DOHH2 (cell line): ENCODE data around the gene PRKCE.

Source experiments
- H3F3A ChIP-seq: fragments of 200-600 bp; sonication (generic), shearing (Covaris generic); 2 replicates; pipeline ENCODE4 v1.6.0; 2016; ENCODE audit warnings: antibody characterized with exemption, mild to moderate bottlenecking; ENCODE audit not compliant: control insufficient read depth, insufficient read depth
- H3K27ac ChIP-seq: fragments of 200-600 bp; sonication (generic); 2 replicates; pipeline ENCODE4 v1.5.1; 2014; ENCODE audit warnings: low read depth, mild to moderate bottlenecking, low read length, moderate library complexity
- H3K27me3 ChIP-seq: fragments of 200-600 bp; sonication (generic); 2 replicates; pipeline ENCODE4 v1.6.1; 2014; ENCODE audit warnings: mild to moderate bottlenecking, low read length, mixed read lengths; ENCODE audit not compliant: control insufficient read depth
- H3K36me3 ChIP-seq: fragments of 200-600 bp; sonication (generic); 2 replicates; pipeline ENCODE4 v1.6.1; 2014; ENCODE audit warnings: mild to moderate bottlenecking, low read length, moderate library complexity, mixed read lengths; ENCODE audit not compliant: control insufficient read depth
- H3K4me1 ChIP-seq: fragments of 200-600 bp; sonication (generic); 2 replicates; pipeline ENCODE4 v1.6.1; 2014; ENCODE audit warnings: mild to moderate bottlenecking, low read length, mixed read lengths; ENCODE audit not compliant: control insufficient read depth
- H3K4me2 ChIP-seq: fragments of 200-600 bp; sonication (generic); 2 replicates; pipeline ENCODE4 v1.6.0; 2014; ENCODE audit warnings: mild to moderate bottlenecking, low read length, moderate library complexity
- H3K4me3 ChIP-seq: fragments of 200-600 bp; sonication (generic); 2 replicates; pipeline ENCODE4 v1.5.1; 2014; ENCODE audit warnings: mild to moderate bottlenecking, low read length, mixed read lengths
- H3K79me2 ChIP-seq: fragments of 200-600 bp; sonication (generic); 2 replicates; pipeline ENCODE4 v1.6.1; 2014; ENCODE audit warnings: mild to moderate bottlenecking, low read length, mixed read lengths; ENCODE audit not compliant: control insufficient read depth
- H3K9me2 ChIP-seq: fragments of 200-600 bp; sonication (generic); replicated peaks from 2 replicates; pipeline ENCODE4 v1.6.1; 2014; ENCODE audit warnings: mild to moderate bottlenecking, low read length, mixed read lengths; ENCODE audit not compliant: control insufficient read depth
- H3K9me3 ChIP-seq: fragments of 200-600 bp; sonication (generic); 2 replicates; pipeline ENCODE4 v1.6.1; 2014; ENCODE audit warnings: antibody characterized with exemption, low read length, mixed read lengths; ENCODE audit not compliant: control insufficient read depth, insufficient read depth
- H4K20me1 ChIP-seq: fragments of 200-600 bp; sonication (generic); 2 replicates; pipeline ENCODE4 v1.6.0; 2014; ENCODE audit warnings: low read depth, mild to moderate bottlenecking, antibody characterized with exemption, low read length, moderate library complexity; ENCODE audit not compliant: control insufficient read depth, insufficient read depth
- EZH2phosphoT487 ChIP-seq: fragments of 200-600 bp; sonication (generic); IDR thresholded peaks from 2 replicates; pipeline ENCODE4 v1.6.1; 2017; ENCODE audit warnings: borderline replicate concordance, mild to moderate bottlenecking, antibody characterized with exemption, low read length, moderate library complexity, mixed read lengths
- TF ChIP-seq, protein P1 (sequence below): fragments of 200-600 bp; sonication (generic); IDR thresholded peaks from one replicate; pipeline ENCODE4 v1.5.1; 2014; ENCODE audit warnings: antibody characterized with exemption, mild to moderate bottlenecking, low read depth, low read length; ENCODE audit not compliant: poor library complexity, severe bottlenecking

PRKCE gene

DNA sequence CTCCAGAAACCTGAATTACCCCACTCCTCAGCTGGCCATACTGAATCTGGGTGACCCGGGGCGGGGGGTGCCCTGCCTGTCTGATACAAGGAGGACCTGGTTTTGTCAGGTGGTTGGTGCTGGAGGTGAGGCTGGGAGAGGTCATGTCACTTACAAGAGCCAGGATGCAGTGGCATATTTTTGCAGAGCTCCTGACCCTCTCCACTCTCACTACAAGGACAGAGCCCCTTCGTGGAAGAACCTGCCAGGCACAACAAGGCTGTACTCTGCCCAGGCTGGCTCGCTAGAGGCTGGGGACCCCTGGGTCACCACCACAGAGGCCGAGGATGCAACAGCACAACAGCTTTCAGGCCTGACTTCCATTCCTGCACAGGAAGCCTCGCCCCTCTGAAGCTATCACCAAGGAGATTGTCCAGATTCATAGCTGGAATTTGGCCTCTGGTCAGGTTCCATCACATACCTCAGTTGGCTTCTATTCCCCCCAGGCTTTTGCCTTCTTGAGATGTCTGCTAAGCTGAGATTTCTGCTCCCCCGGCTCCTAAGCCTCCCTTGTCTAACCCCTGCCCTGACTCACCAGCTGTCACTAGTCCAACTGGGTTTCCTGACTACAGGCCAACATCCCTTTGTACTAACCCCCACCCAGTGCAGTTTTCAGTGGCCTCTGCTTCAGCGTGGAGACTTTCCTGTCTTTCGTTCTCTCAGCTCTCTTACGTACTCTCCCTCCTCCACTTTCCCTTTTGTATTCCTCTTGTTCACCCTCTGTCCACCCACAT, 513.2 kb downstream of the PRKCE start:
- H3K4me1 ChIP-seq, result no peaks in the 10 kb centered on the region
- H3K27me3 ChIP-seq, result no peaks in the 10 kb centered on the region
- no peaks in the 10 kb centered on the region for H3K36me3 ChIP-seq
- H3K79me2 ChIP-seq, result no peaks in the 10 kb centered on the region
- no peaks in the 10 kb centered on the region for H3F3A ChIP-seq
- H3K4me2 ChIP-seq, result no peak overlapping the region
- no peak overlapping the region for H3K4me3 ChIP-seq
- H3K9me3 ChIP-seq, result no peaks in the 10 kb centered on the region
- no peaks in the 10 kb centered on the region for H4K20me1 ChIP-seq
- H3K9me2 ChIP-seq, result no peaks in the 10 kb centered on the region
- no peak for TF ChIP-seq EZH2phosphoT487
- TF ChIP-seq, protein P1, sequence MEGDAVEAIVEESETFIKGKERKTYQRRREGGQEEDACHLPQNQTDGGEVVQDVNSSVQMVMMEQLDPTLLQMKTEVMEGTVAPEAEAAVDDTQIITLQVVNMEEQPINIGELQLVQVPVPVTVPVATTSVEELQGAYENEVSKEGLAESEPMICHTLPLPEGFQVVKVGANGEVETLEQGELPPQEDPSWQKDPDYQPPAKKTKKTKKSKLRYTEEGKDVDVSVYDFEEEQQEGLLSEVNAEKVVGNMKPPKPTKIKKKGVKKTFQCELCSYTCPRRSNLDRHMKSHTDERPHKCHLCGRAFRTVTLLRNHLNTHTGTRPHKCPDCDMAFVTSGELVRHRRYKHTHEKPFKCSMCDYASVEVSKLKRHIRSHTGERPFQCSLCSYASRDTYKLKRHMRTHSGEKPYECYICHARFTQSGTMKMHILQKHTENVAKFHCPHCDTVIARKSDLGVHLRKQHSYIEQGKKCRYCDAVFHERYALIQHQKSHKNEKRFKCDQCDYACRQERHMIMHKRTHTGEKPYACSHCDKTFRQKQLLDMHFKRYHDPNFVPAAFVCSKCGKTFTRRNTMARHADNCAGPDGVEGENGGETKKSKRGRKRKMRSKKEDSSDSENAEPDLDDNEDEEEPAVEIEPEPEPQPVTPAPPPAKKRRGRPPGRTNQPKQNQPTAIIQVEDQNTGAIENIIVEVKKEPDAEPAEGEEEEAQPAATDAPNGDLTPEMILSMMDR, result no peak
- no peak overlapping the region for H3K27ac ChIP-seq

DNA sequence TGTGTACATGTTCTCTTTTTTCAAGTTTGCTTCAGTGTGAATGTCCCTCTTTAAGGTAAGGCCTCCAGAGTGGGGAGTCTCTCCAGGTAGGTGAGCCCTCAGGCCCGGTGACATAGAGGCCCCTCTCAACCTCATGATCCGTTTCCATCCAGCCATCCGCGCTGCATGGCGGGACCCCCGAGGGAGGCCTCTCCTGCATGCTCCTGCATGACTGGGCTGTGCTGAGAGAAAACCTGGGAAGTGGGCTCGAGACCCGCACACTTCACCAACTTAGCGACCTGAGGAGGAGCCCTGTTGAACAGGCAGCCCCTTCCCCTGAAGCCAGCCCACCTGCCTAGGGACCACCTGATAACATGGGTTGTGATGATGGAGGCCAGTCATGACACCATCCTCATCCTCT, 514.4 kb downstream of the PRKCE start:
- H3K4me2 ChIP-seq, result no peak overlapping the region
- H3K27me3 ChIP-seq, result no peaks in the 10 kb centered on the region
- H4K20me1 ChIP-seq, result no peaks in the 10 kb centered on the region
- H3K4me1 ChIP-seq, result no peaks in the 10 kb centered on the region
- H3K27ac ChIP-seq, result no peak overlapping the region
- no peak overlapping the region for H3K4me3 ChIP-seq
- no peaks in the 10 kb centered on the region for H3K9me2 ChIP-seq
- TF ChIP-seq, protein P1, result no peak
- TF ChIP-seq EZH2phosphoT487, result no peak
- no peaks in the 10 kb centered on the region for H3K79me2 ChIP-seq
- no peaks in the 10 kb centered on the region for H3F3A ChIP-seq
- no peaks in the 10 kb centered on the region for H3K9me3 ChIP-seq
- no peaks in the 10 kb centered on the region for H3K36me3 ChIP-seq

DNA sequence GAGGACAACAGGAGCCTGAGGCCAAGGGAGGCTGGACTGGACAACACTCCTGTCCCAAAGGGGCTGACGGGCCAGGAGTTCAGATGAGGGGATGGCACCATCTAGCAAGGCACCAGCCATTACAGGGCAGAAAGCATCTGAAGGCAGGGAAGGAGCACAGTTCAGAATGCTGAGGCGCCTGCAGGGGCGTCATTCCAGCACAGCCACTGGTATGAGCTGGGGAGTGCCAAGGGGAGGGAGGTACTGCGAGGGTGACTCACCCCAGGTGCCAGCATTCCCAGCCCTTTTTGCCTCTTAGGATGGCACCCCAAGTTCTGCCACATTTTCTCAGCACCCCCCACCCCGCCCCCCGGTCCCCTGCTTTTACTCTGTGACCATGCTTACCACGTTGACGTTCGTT, 515.9 kb downstream of the PRKCE start:
- Histone ChIP-seq H3K9me3 (no peaks in the 10 kb centered on the region), H3K27me3 (no peaks in the 10 kb centered on the region), H3K9me2 (no peaks in the 10 kb centered on the region), H3K4me3 (no peak overlapping the region), H3K79me2 (no peaks in the 10 kb centered on the region), H3F3A (no peaks in the 10 kb centered on the region), H3K27ac (no peak overlapping the region), H4K20me1 (no peaks in the 10 kb centered on the region), H3K4me1 (no peaks in the 10 kb centered on the region), H3K4me2 (no peak overlapping the region), H3K36me3 (no peaks in the 10 kb centered on the region)
- no peak for TF ChIP-seq EZH2phosphoT487
- TF ChIP-seq, protein P1, result no peak
